Fibroblast of skin of right quadriceps (primary cell): ENCODE data around the gene ZW10.

Experiments used
- DNase-seq: peaks from one replicate; pipeline ENCODE4 v3.0.0-alpha.2; 2013

ZW10 gene

DNA sequence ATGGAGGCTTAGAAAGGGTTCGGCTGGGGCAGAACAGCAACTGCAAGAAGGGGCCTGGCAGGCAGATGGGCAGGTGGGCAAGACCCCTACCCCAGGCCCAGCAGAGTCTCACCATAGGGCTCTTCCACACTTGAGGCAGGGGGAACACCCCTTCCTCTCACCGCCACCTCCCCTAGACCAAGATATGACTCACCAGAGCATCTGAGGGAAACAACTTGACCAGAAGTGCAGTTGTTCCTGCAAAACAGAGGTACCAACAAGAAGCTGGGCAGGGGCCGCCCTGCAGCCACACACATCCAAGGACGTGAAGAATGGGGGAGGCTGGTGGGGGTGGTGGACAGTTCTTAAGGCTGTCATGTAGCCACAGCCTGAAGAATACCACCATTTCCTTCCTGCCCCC is 78.3 kb downstream of the ZW10 start:
- DNase-seq: no peak

GRCh38 chr11:113694390-113694789 is 79.1 kb downstream of the ZW10 start:
- DNase-seq: no peak

DNA sequence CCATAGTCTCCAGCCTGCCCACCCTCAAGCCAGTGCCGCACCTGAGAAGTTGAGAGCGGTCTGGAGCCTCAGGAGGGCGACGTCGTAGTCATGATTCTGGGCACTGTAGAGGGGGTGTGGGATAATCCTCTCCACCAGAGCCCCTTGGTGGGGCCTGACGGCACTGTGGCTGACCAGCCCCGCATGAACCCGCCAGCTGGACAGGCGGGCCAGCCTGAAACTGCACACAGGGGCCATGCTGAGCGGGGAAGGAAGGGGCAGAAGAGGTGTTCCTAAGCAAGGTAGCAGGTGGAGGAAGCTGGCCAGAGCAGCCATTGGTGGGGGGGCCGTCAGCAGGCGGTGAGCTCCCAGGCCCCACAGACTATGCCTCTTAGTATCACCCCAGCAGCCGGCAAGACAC is 80.5 kb downstream of the ZW10 start:
- DNase-seq: no peak

DNA sequence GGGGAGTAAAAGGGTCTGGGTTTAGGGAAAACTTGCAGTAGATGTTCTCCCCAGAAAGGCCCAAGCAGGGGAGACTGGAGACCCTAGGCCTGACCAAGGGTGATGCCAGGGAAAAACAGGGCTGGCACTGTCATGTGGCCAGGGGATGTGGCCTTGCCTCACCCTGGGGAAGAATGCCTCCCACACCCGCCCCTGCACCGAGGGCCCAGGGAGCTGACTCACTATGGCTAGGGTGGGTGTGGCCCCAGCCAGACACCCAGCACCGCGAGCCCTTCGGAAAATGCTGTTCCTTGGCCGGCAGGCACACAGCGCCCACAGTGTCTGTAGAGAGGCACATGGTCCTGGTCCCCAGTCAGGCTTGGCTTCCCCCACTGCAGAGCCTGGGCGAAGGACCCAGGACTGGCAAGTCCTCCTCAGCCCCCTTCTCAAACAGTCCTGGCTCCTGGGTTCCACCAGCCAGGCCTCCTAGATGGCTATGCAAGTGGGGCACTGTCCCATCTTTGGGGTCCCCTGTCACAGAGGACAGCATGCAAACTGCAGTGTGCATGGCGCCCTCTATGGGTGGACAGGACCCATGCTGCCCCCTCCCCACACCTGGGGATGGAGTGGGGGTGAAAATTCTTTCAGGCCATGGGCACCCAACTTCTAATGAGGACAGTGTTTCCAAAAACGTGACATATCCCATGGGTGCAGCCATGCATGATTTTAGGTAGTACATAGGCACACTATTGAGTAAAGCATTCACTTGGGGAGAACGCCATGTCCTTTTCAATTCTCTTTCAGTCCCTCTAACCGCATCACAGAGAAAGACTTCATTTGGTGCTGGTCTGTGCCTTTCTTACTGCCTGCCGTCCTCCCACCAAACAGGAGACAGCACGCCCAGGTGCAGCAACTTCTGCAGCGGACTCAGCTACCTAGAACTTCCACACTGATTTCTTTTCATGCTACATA is 82.6 kb downstream of the ZW10 start:
- peak; percentile 52 for DNase-seq

GRCh38 chr11:113689768-113690618 is 83.5 kb downstream of the ZW10 start:
- DNase-seq: no peak

DNA sequence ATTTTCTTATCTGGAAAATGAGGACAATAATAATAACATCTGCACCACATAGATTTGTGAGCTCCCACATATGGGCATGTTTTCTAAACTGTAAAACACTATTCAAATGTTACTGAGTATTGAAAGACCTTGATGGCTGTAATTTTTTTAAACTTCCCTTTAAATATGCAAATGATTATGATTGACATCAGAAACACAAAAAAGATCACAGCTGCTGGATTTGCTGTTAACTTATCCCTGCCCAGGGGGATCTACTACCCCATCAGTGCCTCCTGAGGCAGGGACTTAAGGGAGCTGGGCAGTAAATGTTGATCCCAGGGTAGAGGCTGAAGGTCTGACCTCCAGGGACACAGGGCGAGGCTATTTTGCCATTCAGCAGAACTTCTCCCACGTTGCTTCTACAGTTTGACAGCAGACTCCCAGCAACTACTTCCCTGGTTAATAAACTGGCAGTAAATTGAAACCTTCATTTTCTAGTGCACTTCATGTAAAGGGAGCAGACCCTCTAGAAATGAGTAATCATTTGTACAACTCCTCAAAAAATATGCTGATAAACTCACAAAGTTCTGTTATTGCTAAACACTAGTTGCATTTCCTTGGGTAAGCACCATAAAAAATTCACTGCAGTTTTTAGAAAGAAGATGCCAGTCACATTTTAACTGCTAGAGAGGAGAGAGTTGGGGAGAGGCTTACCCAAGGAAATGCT is 87.7 kb downstream of the ZW10 start:
- DNase-seq: no peak

DNA sequence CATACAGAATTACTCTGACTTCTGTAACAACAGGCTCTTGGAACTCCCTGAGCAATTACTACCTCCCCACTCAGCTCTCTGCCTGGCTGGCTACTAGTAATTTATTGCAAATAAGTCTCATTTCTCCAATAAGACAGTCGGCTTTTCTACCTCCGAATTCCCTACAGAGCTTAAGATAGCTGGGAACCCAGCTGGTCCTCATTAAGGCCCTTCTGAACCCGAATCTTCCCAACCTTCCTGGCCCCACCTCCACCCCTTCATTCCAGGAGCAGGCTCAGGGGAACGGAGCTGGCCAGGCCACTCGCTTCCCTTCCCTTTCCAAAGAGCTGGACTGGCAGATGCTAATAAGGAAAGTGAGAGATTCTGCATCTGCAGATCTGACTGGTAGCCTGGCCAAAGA is 89.0 kb downstream of the ZW10 start:
- peak; percentile 57 for DNase-seq

DNA sequence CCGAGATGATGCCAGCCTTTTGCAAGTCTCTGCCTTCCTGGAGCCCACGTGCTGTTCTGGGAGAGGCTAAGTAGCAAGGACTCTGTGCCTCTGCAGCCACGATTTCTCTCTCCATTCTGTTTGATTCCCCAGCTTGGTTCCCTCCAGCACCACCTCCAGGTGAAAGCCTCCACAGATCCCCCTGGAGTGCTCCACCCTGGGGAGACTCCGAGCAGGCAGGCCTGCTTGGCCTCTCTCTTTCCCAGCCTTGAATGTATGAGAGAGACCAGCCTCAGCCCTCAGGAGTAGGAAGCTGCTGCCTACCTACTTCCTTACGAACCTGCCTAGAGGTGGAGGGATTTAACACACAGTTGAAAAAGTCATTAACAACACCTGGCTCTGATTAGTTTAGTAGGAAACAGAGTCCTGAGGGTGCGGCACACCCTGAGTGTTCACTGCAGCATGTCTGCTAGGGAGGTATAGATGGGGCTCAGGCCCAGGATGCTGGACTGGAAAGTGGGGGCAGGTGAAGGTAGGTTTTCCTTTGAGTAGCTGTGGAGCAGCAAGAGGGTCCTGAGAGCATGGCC is 89.9 kb downstream of the ZW10 start:
- no peak for DNase-seq
